Epithelial cell of esophagus (primary cell): ENCODE data around the gene RACK1.

ENCODE experiments used
- DNase-seq: peaks from one replicate; pipeline ENCODE4 v3.0.0; 2010; ENCODE audit warnings: low read depth
- H3K4me3 ChIP-seq: 2 replicates; pipeline ENCODE4 v1.5.1; 2011; ENCODE audit warnings: mild to moderate bottlenecking, low read length, control low read depth
- TF ChIP-seq, protein P1 (sequence below): IDR thresholded peaks from 2 replicates; pipeline ENCODE4 v1.5.1; 2011; ENCODE audit warnings: low read depth, mild to moderate bottlenecking, low read length, control low read depth, inconsistent platforms; ENCODE audit not compliant: insufficient read depth; ENCODE audit errors: missing control alignments

RACK1 gene

GRCh38 chr5:181189962-181190710 is 53.6 kb downstream of the RACK1 start:
- TF ChIP-seq, protein P1, sequence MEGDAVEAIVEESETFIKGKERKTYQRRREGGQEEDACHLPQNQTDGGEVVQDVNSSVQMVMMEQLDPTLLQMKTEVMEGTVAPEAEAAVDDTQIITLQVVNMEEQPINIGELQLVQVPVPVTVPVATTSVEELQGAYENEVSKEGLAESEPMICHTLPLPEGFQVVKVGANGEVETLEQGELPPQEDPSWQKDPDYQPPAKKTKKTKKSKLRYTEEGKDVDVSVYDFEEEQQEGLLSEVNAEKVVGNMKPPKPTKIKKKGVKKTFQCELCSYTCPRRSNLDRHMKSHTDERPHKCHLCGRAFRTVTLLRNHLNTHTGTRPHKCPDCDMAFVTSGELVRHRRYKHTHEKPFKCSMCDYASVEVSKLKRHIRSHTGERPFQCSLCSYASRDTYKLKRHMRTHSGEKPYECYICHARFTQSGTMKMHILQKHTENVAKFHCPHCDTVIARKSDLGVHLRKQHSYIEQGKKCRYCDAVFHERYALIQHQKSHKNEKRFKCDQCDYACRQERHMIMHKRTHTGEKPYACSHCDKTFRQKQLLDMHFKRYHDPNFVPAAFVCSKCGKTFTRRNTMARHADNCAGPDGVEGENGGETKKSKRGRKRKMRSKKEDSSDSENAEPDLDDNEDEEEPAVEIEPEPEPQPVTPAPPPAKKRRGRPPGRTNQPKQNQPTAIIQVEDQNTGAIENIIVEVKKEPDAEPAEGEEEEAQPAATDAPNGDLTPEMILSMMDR: no peak
- H3K4me3 ChIP-seq: peak overlapping the region; percentile 83
- no peak for DNase-seq

GRCh38 chr5:181189363-181189961 is 54.2 kb downstream of the RACK1 start:
- peak overlapping the region; percentile 83 for H3K4me3 ChIP-seq
- peak; percentile 29 for DNase-seq
- TF ChIP-seq, protein P1: no peak

GRCh38 chr5:181188700-181189362 is 54.9 kb downstream of the RACK1 start:
- H3K4me3 ChIP-seq: peak overlapping the region; percentile 83
- DNase-seq: peak; percentile 68
- TF ChIP-seq, protein P1: no peak

- H3K4me3 ChIP-seq: peak overlapping the region; percentile 41
- TF ChIP-seq, protein P1: peak; percentile 12
- peak; percentile 74 for DNase-seq
These were observed 56.0 kb downstream of the RACK1 start for GRCh38 chr5:181187500-181188213.

GRCh38 chr5:181186986-181187499 is 56.7 kb downstream of the RACK1 start:
- DNase-seq: peak; percentile 35
- TF ChIP-seq, protein P1: no peak
- peak overlapping the region; percentile 41 for H3K4me3 ChIP-seq
